GM18951 (cell line): ENCODE measurements around the gene SYTL4.

Experiments
- POLR2A ChIP-seq: IDR thresholded peaks from 4 replicates; pipeline ENCODE4 v1.6.1; 2011; ENCODE audit warnings: mild to moderate bottlenecking; ENCODE audit not compliant: insufficient read length, insufficient read depth; ENCODE audit errors: extremely low read depth
- in situ Hi-C: fragments of 300-500 bp; cut with MboI; formaldehyde crosslinking; loops from one replicate; pipeline ENCODE4 v1.12.0; 2022; ENCODE audit warnings: low sequenced_read_pairs, mixed read lengths, inconsistent platforms; ENCODE audit not compliant: unreplicated experiment

Gene SYTL4

DNA sequence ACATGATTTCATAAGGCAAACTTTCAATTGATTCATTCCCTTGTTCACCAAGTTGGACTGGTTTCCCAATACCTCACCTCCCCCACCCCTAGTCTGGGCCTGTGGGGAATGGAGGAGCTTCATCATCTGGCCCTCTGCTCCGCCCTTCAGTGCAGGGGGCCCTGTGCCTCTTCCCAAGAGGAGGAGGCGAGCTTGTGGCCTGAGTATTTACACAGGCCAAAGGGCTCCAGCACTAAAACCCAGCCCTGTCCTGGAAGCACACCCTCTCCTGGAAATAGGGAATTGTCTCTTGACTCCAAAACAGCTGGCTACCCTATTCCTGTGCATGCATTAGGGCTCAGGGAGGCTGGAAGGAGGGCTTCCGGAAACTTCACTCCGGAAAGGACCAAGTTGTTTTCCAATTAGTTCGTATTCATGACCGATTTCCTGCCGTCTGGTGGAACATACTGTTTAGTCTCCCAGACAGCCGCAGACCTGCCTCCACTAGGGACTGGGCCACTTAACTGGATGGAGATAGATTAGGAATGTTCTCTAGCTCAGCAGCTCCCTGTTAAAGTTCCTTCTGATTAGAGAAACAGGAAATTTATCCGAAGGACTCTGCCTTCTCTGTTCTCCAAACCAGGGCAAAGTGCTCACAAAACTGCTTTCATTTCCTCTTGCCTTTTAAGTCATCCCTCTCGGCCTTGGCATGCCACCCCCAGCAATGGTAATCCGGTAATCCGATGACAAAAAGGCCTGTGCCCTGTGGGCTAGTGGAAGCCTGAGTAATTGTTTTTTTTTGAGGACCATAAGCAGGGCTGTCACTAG lies 82.2 kb downstream of the SYTL4 start:
- in situ Hi-C loops: no loop called here
- no peak for TF ChIP-seq POLR2A

DNA sequence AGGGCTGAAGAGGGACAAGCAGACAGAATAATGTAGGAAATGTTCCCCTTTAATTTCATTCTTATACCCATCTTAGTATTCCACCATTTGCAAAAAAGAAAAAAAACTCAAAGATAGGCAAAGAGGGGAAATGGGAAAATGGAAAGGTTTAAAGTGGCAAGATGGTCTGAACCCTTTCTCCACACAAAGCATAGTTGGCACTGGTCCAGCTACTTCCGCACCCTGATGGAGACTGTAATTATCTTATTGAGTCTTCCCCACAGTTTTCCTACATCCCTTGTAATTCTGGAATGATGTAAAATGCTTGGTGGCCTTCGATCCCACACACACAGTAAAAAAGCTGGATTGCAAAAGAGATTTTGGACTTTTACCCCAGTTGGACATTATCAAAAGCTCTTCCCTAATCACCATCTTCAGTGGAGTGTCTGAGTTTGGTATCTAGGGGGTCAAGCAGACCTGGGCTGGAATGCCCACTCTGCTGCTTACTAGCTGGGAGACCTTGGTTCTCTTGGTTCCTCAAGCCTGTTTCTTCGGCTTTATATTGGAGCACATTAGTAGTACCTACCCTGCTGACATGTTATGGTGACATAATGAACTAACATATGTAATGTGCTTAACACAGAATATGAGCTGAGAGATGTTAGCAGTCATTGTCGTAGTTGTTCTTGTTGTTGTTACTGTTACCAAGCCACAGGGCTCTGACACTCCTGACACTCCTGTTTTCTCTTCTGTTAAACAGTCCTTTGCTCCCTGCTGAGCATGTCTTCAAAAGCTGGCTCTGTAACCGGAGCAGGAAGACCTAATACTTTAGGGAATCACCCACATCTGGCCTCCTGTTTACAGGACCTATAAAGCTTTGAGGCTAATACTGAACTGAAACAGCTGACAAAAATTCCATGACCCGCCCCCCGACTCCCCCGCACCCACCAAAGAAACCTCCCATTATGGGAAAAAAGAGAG lies 83.2 kb downstream of the SYTL4 start:
- in situ Hi-C loops: no loop called here
- no peak for TF ChIP-seq POLR2A

DNA sequence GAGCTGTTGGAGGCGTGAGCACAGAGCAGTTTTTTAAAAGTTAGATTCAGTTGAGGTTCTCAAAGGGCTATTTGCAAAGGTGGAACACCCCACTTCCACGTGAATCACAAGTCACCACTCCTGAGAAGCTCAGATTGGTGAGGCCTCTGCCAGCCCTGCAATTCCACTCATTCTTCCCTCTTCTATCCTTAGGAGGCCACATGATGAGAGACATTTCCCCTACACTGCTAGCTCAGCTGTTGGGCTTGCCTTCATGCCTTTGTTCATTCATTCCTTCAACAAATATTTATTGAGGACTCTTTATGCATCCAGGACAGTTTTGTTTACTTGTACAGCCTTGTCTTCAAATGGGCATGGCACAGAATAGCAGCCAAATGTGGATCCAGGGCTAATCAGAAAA lies 84.2 kb downstream of the SYTL4 start:
- in situ Hi-C loops: no loop called here
- no peak for TF ChIP-seq POLR2A

DNA sequence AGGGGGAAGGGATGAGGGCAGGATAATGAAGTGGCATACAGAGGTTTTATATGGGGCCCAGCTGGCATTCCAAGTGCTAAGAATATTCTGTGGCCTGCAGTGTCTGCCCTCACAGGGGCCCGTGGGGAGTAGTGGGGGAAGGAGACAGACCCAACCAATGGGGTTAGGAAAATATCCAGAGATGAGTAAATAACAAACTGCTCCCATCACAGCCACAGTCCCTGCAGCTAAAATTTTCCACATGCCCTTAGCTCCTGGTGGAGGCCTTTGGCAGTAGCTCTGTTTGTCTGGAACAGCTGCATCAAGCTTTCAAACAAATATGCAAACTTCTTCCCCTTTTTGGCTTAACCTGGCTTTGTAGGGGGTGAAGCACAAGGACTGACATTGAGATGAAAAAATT lies 84.8 kb downstream of the SYTL4 start:
- TF ChIP-seq POLR2A: no peak
- in situ Hi-C loops: no loop called here

DNA sequence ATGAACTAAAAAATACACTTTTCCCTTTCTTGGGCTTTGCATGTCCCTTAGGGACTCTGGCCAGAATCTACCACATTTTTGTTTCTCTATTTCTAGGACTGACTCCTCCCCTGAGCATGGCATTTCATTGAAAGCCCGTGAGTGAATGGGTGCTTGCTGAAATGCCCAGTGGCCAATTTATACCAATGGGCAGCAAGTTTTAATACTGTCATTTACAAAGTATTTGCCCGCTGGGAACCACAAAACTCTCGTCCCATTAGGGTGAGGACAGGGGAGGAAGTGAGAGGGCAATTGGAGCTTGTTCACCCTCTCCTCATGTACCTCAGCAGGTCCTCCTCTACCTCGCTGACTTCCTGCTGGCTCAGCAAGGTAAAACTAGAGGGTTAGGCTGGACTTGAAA lies 86.8 kb downstream of the SYTL4 start:
- in situ Hi-C loops: no loop called here
- no peak for TF ChIP-seq POLR2A

DNA sequence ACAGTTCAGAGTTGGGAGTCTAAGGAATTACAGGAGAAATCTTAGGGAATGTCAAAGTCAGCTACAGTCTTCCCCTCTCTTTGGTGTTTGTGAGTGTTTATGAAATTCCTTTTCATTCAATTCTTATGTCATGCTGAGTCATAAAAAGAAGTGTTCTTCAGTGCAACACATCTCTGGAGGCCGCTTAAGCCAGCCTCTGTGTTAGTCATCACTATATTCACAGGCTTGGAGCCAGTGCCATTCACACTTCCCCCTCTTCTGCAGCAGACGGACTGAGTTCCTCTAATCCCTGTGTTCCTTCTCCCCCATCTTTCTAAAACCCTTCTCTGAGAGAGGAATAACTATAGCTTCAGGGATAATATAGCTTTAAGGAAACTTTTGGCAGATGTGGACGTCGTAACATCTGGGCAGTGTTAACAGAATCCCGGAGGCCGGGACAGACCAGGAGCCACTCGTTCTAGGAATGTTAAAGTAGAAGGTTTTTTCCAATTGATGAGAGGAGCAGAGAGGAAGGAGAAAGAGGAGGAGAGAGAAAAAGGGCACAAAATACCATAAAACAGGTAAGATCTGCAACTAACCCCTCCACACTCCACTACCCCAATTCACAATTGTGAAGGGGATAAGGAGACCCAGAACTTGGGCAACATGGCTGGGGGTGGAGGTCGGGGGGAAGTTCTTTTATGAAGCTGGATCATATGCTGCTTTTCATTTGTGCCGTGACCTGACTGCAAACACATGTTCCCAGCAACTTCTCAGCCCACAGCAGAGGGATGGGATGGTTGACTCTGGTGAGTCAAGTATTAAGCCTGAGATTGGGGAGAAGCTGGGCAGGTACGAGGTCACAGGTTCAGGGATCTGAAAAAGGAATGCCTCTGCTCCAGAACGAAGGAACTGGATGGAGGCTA lies 87.7 kb downstream of the SYTL4 start, which contains the start of gene SRPX2:
Gene SRPX2 (plus strand): TSS at position 244 of the 905 bp plus-strand sequence. CDS start 2,124 bp downstream, outside the sequence.
- TF ChIP-seq POLR2A: no peak
- in situ Hi-C loops: no loop called here

DNA sequence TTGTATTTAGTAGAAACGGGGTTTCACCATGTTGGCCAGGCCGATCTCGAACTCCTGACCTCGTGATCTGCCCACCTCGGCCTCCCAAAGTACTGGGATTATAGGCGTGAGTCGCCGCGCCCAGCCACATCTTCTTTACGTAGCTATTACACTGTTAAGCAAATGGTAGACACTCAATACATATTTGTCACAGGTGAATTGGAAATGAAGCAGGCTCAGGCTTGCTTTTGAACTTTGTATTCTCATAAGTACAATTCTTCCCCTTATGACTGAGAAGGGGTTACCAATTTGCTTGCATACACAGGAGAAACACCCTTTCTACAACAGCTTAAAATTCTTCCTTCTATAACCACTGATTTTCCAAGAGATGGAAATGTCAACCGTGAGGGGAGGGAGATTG lies 88.7 kb downstream of the SYTL4 start:
- in situ Hi-C loops: no loop called here
- TF ChIP-seq POLR2A: no peak

DNA sequence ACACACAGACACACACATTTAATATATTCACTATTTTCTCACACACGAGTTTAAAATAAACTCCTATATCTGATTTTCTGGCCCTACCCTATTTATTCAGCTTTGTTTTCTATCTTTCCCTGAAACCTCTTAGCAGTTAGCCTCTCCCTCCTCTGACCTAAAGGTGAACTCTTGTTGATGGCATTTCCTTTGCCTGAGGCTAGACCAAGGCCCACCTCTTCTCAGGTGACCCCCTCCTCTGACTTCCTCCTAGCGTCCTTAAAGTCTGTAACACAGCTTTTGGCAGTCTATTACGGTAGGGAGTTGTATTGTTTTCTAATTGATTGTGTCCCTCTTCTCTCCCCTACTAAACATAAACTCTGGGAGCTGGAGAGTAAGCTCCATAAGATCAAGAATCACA lies 89.6 kb downstream of the SYTL4 start:
- TF ChIP-seq POLR2A: no peak
- in situ Hi-C loops: no loop called here

DNA sequence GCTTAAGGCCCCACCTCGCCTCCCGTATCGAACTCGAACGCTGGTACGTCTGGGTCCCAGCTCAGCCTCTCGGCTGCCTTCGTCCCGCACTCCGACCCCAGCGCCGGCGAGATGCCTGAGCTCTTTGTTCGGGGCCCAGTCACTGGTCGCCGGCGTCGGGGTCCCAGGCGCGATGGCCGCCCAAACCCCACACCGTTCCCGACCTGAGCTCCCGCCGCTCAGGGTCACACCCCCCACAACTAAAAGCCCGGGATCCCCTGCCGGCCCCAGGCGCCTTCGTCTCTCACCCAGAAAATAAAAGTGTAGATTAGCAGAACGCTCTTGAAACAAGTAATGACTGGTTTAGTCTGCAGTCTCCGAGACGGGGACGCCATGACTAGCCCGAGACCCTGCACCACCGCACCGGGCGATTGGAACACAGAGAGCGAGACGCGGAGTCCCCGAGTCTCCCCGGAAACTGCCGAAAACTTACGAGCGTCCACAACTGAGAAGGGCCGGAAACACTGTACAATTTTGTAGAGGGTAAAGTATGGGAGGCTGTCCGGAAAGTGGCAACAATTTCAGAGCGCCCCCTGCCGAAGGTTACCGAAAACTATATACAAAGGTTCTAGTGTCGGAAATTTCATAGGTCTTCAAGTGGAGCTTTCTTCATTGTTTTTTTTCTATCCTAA lies 95.5 kb downstream of the SYTL4 start, which contains the start of gene TSPAN6:
Gene TSPAN6 (minus strand): TSS at position 486 of the 671 bp plus-strand sequence. CDS start 112 bp downstream, at position 374.
- no peak for TF ChIP-seq POLR2A
- in situ Hi-C loops: no loop called here

DNA sequence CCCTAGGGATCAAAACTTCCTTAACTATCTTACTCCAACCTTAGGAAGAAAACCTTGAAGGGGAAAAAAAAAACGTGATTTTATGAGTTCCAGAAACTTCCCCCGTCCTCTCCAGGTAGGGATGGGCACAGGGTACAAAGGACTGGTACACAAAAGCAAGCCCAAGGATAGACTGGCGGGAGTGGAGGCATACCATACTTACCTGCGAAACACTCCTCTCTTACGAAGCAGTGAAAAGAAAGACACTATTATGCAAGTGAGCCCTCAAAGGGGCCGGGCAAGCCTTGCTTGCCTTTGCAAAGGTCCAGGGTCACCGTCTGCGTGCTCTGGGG lies 96.0 kb downstream of the SYTL4 start:
- in situ Hi-C loops: no loop called here
- TF ChIP-seq POLR2A: no peak

DNA sequence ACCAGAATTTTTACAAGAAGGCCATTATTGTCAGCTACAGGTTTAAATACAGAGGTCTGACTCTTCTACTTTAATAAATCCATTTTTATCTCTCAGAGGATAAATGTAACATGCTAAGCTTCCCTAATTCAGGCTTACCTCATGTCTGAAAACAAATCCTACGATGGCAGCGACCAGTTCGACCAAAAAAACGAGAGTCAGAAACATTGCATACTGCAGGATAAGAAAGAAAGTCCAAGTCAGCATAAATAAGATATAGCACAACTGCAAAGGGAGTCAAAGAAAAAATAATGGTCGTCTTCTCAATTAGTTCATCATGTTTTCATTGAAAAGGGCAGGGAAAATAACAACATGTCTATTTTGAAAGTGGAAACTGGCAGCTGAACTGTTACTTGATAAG lies 96.9 kb downstream of the SYTL4 start:
- no peak for TF ChIP-seq POLR2A
- in situ Hi-C loops: no loop called here

DNA sequence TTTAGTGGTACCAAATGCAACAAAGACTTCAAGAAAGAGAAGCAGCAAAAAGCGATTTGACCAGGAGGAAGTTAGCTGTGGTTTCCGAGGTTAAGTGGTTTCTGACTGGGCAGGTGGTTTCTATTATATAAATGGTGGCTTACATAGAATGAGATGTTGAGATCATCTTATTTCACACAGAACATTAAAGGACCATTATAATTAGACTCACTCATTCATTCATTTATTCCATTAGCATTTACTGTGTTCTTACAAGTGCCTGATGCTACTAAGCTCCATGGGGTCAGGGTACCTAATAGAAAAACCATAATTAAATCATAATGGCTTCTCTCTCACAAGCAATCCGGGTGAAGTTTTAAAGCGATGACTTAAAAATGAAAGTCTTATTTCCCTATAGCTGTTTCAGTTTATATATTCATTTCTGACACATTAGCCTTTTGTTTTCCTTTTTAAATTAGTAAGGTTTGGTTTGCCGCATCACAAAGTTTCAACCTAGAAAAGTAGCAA lies 105.9 kb downstream of the SYTL4 start:
- in situ Hi-C loops: no loop called here
- no peak for TF ChIP-seq POLR2A
